GM23248 (cell line): ENCODE data around the gene IL1A. TPM values are rescaled to one million over a fixed set of nuclear protein-coding genes. Genes with fewer than 3 reads are reported as not detected.
A peak's percentile ranks its signal among the peaks of the same experiment; 100 is the strongest.

Source experiments
- DNase-seq: peaks from one replicate; pipeline ENCODE4 v3.0.0-alpha.2; 2015
- H2AFZ ChIP-seq: fragments of 200-600 bp; sonication (generic); 2 replicates; pipeline ENCODE4 v1.6.1; 2016; ENCODE audit warnings: antibody characterized with exemption
- H3F3A ChIP-seq: fragments of 200-600 bp; sonication (generic); 2 replicates; pipeline ENCODE4 v1.6.1; 2016; ENCODE audit warnings: mild to moderate bottlenecking, antibody characterized with exemption, mixed run types; ENCODE audit not compliant: insufficient read depth
- H3K27ac ChIP-seq: fragments of 200-600 bp; sonication (generic); 2 replicates; pipeline ENCODE4 v1.5.1; 2016; ENCODE audit warnings: mild to moderate bottlenecking
- H3K27me3 ChIP-seq: fragments of 200-600 bp; sonication (generic); replicated peaks from 2 replicates; pipeline ENCODE4 v1.6.1; 2016; ENCODE audit warnings: mild to moderate bottlenecking; ENCODE audit not compliant: insufficient read depth
- H3K36me3 ChIP-seq: fragments of 200-600 bp; sonication (generic); 2 replicates; pipeline ENCODE4 v1.6.1; 2016; ENCODE audit warnings: low read depth, mild to moderate bottlenecking
- H3K4me1 ChIP-seq: fragments of 200-600 bp; sonication (generic); 2 replicates; pipeline ENCODE4 v1.6.1; 2016; ENCODE audit warnings: mild to moderate bottlenecking; ENCODE audit not compliant: insufficient read depth
- H3K4me2 ChIP-seq: fragments of 200-600 bp; sonication (generic); one replicate; pipeline ENCODE4 v1.6.1; 2016; ENCODE audit warnings: mild to moderate bottlenecking; ENCODE audit not compliant: unreplicated experiment
- H3K4me3 ChIP-seq: fragments of 200-600 bp; sonication (generic); 2 replicates; pipeline ENCODE4 v1.5.1; 2016; ENCODE audit warnings: mild to moderate bottlenecking
- H3K79me2 ChIP-seq: fragments of 200-600 bp; sonication (generic); 2 replicates; pipeline ENCODE4 v1.6.1; 2016; ENCODE audit warnings: mild to moderate bottlenecking; ENCODE audit not compliant: insufficient read depth
- H3K9ac ChIP-seq: fragments of 200-600 bp; sonication (generic); 2 replicates; pipeline ENCODE4 v1.6.1; 2016; ENCODE audit warnings: mild to moderate bottlenecking
- H3K9me2 ChIP-seq: fragments of 200-600 bp; sonication (generic); 2 replicates; pipeline ENCODE4 v1.6.1; 2016; ENCODE audit warnings: mixed run types, mild to moderate bottlenecking, moderate library complexity; ENCODE audit not compliant: insufficient read depth
- H3K9me3 ChIP-seq: fragments of 200-600 bp; sonication (generic); one replicate; pipeline ENCODE4 v1.6.1; 2017; ENCODE audit warnings: low read depth
- H4K20me1 ChIP-seq: fragments of 200-600 bp; sonication (generic); 2 replicates; pipeline ENCODE4 v1.6.0; 2016; ENCODE audit not compliant: insufficient read depth
- EZH2 ChIP-seq: fragments of 200-600 bp; sonication (generic); IDR thresholded peaks from 2 replicates; pipeline ENCODE4 v1.6.1; 2018; ENCODE audit warnings: antibody characterized with exemption, mild to moderate bottlenecking; ENCODE audit not compliant: insufficient read depth, poor library complexity, severe bottlenecking
- EZH2phosphoT487 ChIP-seq: fragments of 200-600 bp; sonication (generic); IDR thresholded peaks from 2 replicates; pipeline ENCODE4 v1.6.1; 2018; ENCODE audit warnings: antibody characterized with exemption, moderate library complexity, mild to moderate bottlenecking, low read depth; ENCODE audit not compliant: insufficient read depth
- WGBS, 2 experiments: methylation state at CpG; one replicate each; pipeline ENCODE4 v1.1.6; 2015 to 2017; ENCODE audit warnings: low lambda C conversion rate in 2 of 2, low coverage in 1 of 2; ENCODE audit errors: missing lambda C conversion rate in 2 of 2; 5-methylcytosine and 5-hydroxymethylcytosine counted together
- in situ Hi-C: fragments of 300-500 bp; cut with MboI; formaldehyde crosslinking; loops from 2 replicates; pipeline ENCODE4 v1.15.0; 2020
- polyA plus RNA-seq: library from polyadenylated mRNA; unstranded; fragments of >200 nt; fragmentation: Nextera tagmentation; extraction: Ambion mirVana; gene quantifications from 2 replicates; pipeline ENCODE4 v1.2.1, GENCODE V29; 2016
- total RNA-seq: library from RNA; depleted of rRNA; stranded (reverse); fragments of >200 nt; shearing (Covaris generic); gene quantifications from 2 replicates; pipeline ENCODE4 v1.2.3, GENCODE V29; 2014

IL1A gene
- total and polyA plus RNA-seq, 2 experiments from 2014 or later, result 0.54 TPM; not detected in 1

DNA sequence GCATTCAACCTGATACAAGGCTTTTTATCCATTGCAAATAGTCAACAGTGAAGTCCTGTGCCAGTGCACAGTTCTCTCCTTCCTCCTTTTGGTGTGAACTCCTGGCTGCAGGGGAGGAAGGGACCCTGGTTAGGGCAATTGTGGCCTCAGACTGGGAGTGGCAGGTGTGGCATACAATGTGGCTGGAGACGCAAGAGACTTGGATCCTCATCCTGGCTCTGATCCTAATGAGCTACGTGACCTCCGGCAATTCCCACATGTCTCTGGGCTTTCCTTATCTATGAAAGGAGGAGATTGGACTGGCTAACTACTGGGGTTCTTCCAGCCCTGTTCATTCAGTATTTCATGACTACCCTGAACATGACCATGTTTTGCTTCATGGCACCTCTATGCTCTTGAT is 10.5 kb upstream of the IL1A start:
- H3K79me2 ChIP-seq, result no peaks in the 10 kb centered on the region
- H3K9me3 ChIP-seq, result no peaks in the 10 kb centered on the region
- no peaks in the 10 kb centered on the region for H3K36me3 ChIP-seq
- H3K27me3 ChIP-seq, result no peaks in the 10 kb centered on the region
- 93 to 100% methylated on average over 3 of the region's 3 CpGs for WGBS, 2 experiments
- H3K4me1 ChIP-seq, result peaks cover 17% of the 10 kb centered on the region
- H3K27ac ChIP-seq, result peak overlapping the region; percentile 88
- H3K9ac ChIP-seq, result no peak overlapping the region
- no peak for DNase-seq
- TF ChIP-seq EZH2, result no peak
- no peak for TF ChIP-seq EZH2phosphoT487
- H3K9me2 ChIP-seq, result no peaks in the 10 kb centered on the region; the same call in 1 of the 2 replicates
- no peaks in the 10 kb centered on the region for H4K20me1 ChIP-seq
- in situ Hi-C loops, result no loop called here
- H3F3A ChIP-seq, result peaks cover 21% of the 10 kb centered on the region
- no peak overlapping the region for H2AFZ ChIP-seq
- H3K4me3 ChIP-seq, result no peak overlapping the region
- no peak overlapping the region for H3K4me2 ChIP-seq

DNA sequence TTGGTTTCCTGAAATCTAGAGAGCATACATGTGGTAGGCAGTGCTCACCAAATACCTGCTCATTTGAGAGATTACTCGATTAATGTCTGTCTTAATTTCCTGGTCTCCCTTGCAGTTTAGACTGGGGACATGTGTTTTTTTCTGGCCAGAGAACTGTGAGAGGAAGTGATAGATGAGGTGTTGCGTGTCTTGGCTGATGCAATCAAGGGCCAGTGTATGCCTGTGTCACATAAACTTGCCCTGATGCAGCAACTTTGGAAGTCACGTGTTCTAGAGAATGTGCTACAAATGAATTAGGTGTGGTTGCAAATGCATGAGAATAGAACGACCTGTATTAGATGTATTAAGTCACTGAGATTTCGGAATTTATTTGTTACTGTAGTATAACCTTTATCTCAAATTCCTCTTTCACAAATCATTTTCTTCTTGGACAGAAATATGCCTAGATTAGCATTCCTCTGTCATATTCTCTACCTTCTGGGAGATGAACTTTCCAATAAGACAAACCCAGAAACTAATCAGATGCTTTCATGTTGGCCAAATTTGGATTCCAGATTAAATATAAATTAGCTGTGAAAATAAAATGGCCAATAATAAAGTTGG is 9.9 kb upstream of the IL1A start:
- Histone ChIP-seq H3K9me3 (no peaks in the 10 kb centered on the region), H3K27me3 (no peaks in the 10 kb centered on the region), H3K9ac (peak overlapping the region; percentile 61), H3K4me3 (no peak overlapping the region), H2AFZ (peak overlapping the region; percentile 49), H3F3A (peaks cover 21% of the 10 kb centered on the region), H3K27ac (peak overlapping the region; percentile 88), H4K20me1 (no peaks in the 10 kb centered on the region), H3K79me2 (no peaks in the 10 kb centered on the region), H3K36me3 (no peaks in the 10 kb centered on the region), H3K4me2 (peak overlapping the region; percentile 41), H3K4me1 (peaks cover 17% of the 10 kb centered on the region), H3K9me2 (no peaks in the 10 kb centered on the region; the same call in 1 of the 2 replicates)
- peak; percentile 89 for DNase-seq
- TF ChIP-seq EZH2, result no peak
- TF ChIP-seq EZH2phosphoT487, result no peak
- in situ Hi-C loops, result no loop called here
- 19 to 20% methylated on average over 5 of the region's 5 CpGs for WGBS, 2 experiments

GRCh38 chr2:112793449-112793978 is 9.2 kb upstream of the IL1A start:
- Histone ChIP-seq H3K79me2 (no peaks in the 10 kb centered on the region), H3K27ac (peak overlapping the region; percentile 88), H3K9ac (peak overlapping the region; percentile 61), H2AFZ (peak overlapping the region; percentile 49), H3K9me3 (no peaks in the 10 kb centered on the region), H3K9me2 (no peaks in the 10 kb centered on the region; the same call in 1 of the 2 replicates), H3K4me2 (peak overlapping the region; percentile 41), H3K27me3 (no peaks in the 10 kb centered on the region), H3F3A (peaks cover 21% of the 10 kb centered on the region), H3K36me3 (no peaks in the 10 kb centered on the region), H3K4me1 (peaks cover 17% of the 10 kb centered on the region), H3K4me3 (no peak overlapping the region), H4K20me1 (no peaks in the 10 kb centered on the region)
- TF ChIP-seq EZH2phosphoT487 (no peak), EZH2 (no peak)
- DNase-seq, result peak; percentile 52
- WGBS, 2 experiments, result 45 to 55% methylated on average over 3 of the region's 3 CpGs
- in situ Hi-C loops, result no loop called here

DNA sequence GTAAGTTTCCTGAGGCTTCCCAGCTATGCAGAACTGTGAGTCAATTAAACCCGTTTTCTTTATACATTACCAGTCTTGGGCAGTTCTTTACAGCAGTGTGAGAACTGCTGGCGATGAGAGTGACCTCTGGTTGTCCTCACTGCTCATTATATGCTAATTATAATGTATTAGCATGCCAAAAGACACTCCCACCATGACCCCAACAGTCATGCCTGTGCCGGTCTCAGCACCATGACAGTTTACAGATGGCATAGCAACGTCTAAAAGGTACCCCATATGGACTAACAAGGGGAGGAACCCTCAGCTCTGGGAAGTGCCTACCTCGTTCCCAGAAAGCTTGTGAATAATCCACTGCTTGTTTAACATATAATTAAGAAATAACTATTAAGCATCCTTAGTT is 8.1 kb upstream of the IL1A start:
- Histone ChIP-seq H3K36me3 (no peaks in the 10 kb centered on the region), H3K9me2 (no peaks in the 10 kb centered on the region; the same call in 1 of the 2 replicates), H3K4me3 (no peak overlapping the region), H3K27ac (no peak overlapping the region), H2AFZ (no peak overlapping the region), H3K9me3 (no peaks in the 10 kb centered on the region), H3K4me2 (no peak overlapping the region), H3K79me2 (no peaks in the 10 kb centered on the region), H3K4me1 (peaks cover 17% of the 10 kb centered on the region), H3F3A (peaks cover 21% of the 10 kb centered on the region), H3K9ac (no peak overlapping the region), H4K20me1 (no peaks in the 10 kb centered on the region), H3K27me3 (no peaks in the 10 kb centered on the region)
- TF ChIP-seq EZH2phosphoT487 (no peak), EZH2 (no peak)
- in situ Hi-C loops, result no loop called here
- 63 to 65% methylated on average over 5 of the region's 5 CpGs for WGBS, 2 experiments
- DNase-seq, result no peak
